ENCODE measurements around the gene TMEM273.

DNA sequence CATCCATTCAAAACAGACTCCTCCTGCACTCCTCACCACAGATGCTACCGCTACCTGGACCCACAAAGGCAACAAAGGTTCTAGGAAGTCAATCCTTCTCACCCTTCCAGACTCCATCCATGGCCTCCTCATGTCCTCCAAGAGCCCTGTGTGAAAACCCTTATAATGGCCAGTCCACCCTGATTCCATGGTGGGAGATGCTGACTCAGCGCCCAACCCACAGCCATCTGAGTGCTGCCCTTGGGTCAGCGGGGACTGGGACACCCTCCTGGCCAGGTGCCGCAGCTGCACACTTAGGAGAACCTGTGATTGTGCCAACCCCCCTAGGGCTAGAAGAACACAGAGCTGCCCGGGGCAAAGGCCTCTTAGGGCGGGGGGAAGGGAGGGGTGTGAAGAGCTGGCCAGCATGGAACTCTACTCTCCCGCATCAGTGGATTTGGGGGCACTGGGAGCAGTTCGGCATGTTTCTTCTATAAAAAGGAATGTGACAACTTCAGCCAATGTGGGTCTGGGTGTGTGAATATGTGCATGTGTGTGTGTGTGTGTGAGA is 25.4 kb downstream of the TMEM273 start:
- TF ChIP-seq, protein P1, sequence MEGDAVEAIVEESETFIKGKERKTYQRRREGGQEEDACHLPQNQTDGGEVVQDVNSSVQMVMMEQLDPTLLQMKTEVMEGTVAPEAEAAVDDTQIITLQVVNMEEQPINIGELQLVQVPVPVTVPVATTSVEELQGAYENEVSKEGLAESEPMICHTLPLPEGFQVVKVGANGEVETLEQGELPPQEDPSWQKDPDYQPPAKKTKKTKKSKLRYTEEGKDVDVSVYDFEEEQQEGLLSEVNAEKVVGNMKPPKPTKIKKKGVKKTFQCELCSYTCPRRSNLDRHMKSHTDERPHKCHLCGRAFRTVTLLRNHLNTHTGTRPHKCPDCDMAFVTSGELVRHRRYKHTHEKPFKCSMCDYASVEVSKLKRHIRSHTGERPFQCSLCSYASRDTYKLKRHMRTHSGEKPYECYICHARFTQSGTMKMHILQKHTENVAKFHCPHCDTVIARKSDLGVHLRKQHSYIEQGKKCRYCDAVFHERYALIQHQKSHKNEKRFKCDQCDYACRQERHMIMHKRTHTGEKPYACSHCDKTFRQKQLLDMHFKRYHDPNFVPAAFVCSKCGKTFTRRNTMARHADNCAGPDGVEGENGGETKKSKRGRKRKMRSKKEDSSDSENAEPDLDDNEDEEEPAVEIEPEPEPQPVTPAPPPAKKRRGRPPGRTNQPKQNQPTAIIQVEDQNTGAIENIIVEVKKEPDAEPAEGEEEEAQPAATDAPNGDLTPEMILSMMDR (IDR thresholded peaks at IDR 0.05): no peak
- TF ChIP-seq EP300 (IDR thresholded peaks at IDR 0.05): no peak
- no peak for TF ChIP-seq POLR2AphosphoS5 (IDR thresholded peaks at IDR 0.05)
- no peak for TF ChIP-seq POLR2A (IDR thresholded peaks at IDR 0.05)

Data from sigmoid colon (tissue), 4 donors.